Smooth muscle cell (in vitro differentiated cells): ENCODE results near the gene DTWD1. TPM values are rescaled to one million over a fixed set of nuclear protein-coding genes. Genes with fewer than 3 reads are reported as not detected.
"Not testable (repeated sequence)": the region's sequence is repeated elsewhere in the genome, so short reads cannot be mapped to it uniquely, and the experiment has no call there.

ENCODE experiments used
- DNase-seq: peaks from one replicate; lab custom pipeline; 2025; ENCODE audit not compliant: unreplicated experiment; lab: John Stamatoyannopoulos, UW
- H2AFZ ChIP-seq: fragments of 200-600 bp; sonication (generic); 2 replicates; pipeline ENCODE4 v1.6.0; 2016; ENCODE audit warnings: antibody characterized with exemption, low read depth, mild to moderate bottlenecking
- H3F3A ChIP-seq: fragments of 200-600 bp; sonication (generic); 2 replicates; pipeline ENCODE4 v1.6.0; 2017; ENCODE audit warnings: antibody characterized with exemption, low read depth
- H3K27ac ChIP-seq: fragments of 200-600 bp; sonication (generic); 2 replicates; pipeline ENCODE4 v1.5.1; 2016; ENCODE audit warnings: low read depth, mild to moderate bottlenecking
- H3K27me3 ChIP-seq: fragments of 200-600 bp; sonication (generic); 2 replicates; pipeline ENCODE4 v1.6.1; 2016; ENCODE audit warnings: low read depth, mild to moderate bottlenecking
- H3K36me3 ChIP-seq: fragments of 200-600 bp; sonication (generic); 2 replicates; pipeline ENCODE4 v1.5.1; 2016; ENCODE audit warnings: low read depth
- H3K4me1 ChIP-seq: fragments of 200-600 bp; sonication (generic); 2 replicates; pipeline ENCODE4 v1.5.1; 2016; ENCODE audit warnings: low read depth
- H3K4me2 ChIP-seq: fragments of 200-600 bp; sonication (generic); 2 replicates; pipeline ENCODE4 v1.6.0; 2016; ENCODE audit warnings: mild to moderate bottlenecking
- H3K4me3 ChIP-seq: fragments of 200-600 bp; sonication (generic); 2 replicates; pipeline ENCODE4 v1.5.1; 2016; ENCODE audit warnings: mild to moderate bottlenecking
- H3K79me2 ChIP-seq: fragments of 200-600 bp; sonication (generic); 2 replicates; pipeline ENCODE4 v1.6.0; 2016; ENCODE audit warnings: low read depth, mild to moderate bottlenecking
- H3K9ac ChIP-seq: fragments of 200-600 bp; sonication (generic); 2 replicates; pipeline ENCODE4 v1.6.0; 2016; ENCODE audit warnings: low read depth
- H3K9me3 ChIP-seq: fragments of 200-600 bp; sonication (generic); replicated peaks from 2 replicates; pipeline ENCODE4 v1.5.1; 2016; ENCODE audit warnings: low read depth
- H4K20me1 ChIP-seq: fragments of 200-600 bp; sonication (generic); 2 replicates; pipeline ENCODE4 v1.6.0; 2016; ENCODE audit warnings: low read depth
- CTCF ChIP-seq: fragments of 200-600 bp; sonication (generic); IDR thresholded peaks from 2 replicates; pipeline ENCODE4 v1.5.1; 2017; ENCODE audit warnings: borderline replicate concordance, mild to moderate bottlenecking, antibody characterized with exemption; ENCODE audit not compliant: insufficient read depth, poor library complexity, severe bottlenecking
- WGBS: methylation state at CpG from one replicate; pipeline ENCODE4 v1.1.7; 2016; ENCODE audit warnings: low lambda C conversion rate; 5-methylcytosine and 5-hydroxymethylcytosine counted together
- polyA plus RNA-seq: library from polyadenylated mRNA; unstranded; fragments of >200 nt; fragmentation: Nextera tagmentation; extraction: Ambion mirVana; gene quantifications from 2 replicates; pipeline ENCODE4 v1.2.1, GENCODE V29; 2016
- total RNA-seq: library from RNA; depleted of rRNA; stranded (reverse); fragments of >200 nt; gene quantifications from 2 replicates; pipeline ENCODE4 v1.2.3, GENCODE V29; 2014

DTWD1 gene
- total and polyA plus RNA-seq, 2 experiments from 2014 or later = 65.4 to 127 TPM

- peak overlapping the region; percentile 14 for H3K27ac ChIP-seq
- DNase-seq = no peak
- 55% methylated on average over 1 of the region's 1 CpG for WGBS
- H3K27me3 ChIP-seq = no peaks in the 10 kb centered on the region
- no peaks in the 10 kb centered on the region for H3K4me1 ChIP-seq
- no peaks in the 10 kb centered on the region for H3K36me3 ChIP-seq
- H3F3A ChIP-seq = no peaks in the 10 kb centered on the region
- no peak overlapping the region for H3K4me2 ChIP-seq
- no peak overlapping the region for H3K9ac ChIP-seq
- no peaks in the 10 kb centered on the region for H3K9me3 ChIP-seq
- no peak overlapping the region for H2AFZ ChIP-seq
- no peak for TF ChIP-seq CTCF
- no peaks in the 10 kb centered on the region for H3K79me2 ChIP-seq
- H3K4me3 ChIP-seq = no peak overlapping the region
- H4K20me1 ChIP-seq = no peaks in the 10 kb centered on the region
Observed at GRCh38 chr15:49697121-49697520, 76.3 kb downstream of the DTWD1 start.

GRCh38 chr15:49702982-49703381, 82.1 kb downstream of the DTWD1 start:
- not testable (repeated sequence) for H4K20me1 ChIP-seq, H3K27me3 ChIP-seq, H3K27ac ChIP-seq, H3K9me3 ChIP-seq, H3K9ac ChIP-seq, H3K79me2 ChIP-seq, H2AFZ ChIP-seq, H3K4me3 ChIP-seq, H3K36me3 ChIP-seq, H3K4me1 ChIP-seq, H3K4me2 ChIP-seq, DNase-seq, H3F3A ChIP-seq
- WGBS = 83% methylated on average over 12 of the region's 12 CpGs

Other genes with a start within 250 kb of the DTWD1 start
- gene FGF7, start 197.8 kb upstream of the DTWD1 start, total RNA-seq = 358 and 430 TPM in 2 replicates
- 210 and 281 TPM in 2 replicates for gene FGF7, start 197.8 kb upstream of the DTWD1 start, polyA plus RNA-seq
- 7.5 and 18.2 TPM in 2 replicates for gene FAM227B, start 230 bp upstream of the DTWD1 start, total RNA-seq
- gene FAM227B, start 230 bp upstream of the DTWD1 start, polyA plus RNA-seq = 7.4 and 9.7 TPM in 2 replicates